A673 (cell line): ENCODE measurements around the gene KDM4B.

Experiments used
- CTCF ChIP-seq: fragments of 300-800, 200-600 bp; sonication (generic); conservative IDR thresholded peaks from 2 replicates; pipeline ENCODE4 v1.5.1; 2017; ENCODE audit warnings: low read depth, mild to moderate bottlenecking, antibody characterized with exemption, low read length, moderate library complexity, mixed read lengths
- EZH2 ChIP-seq: fragments of 200-600 bp; sonication (generic); IDR thresholded peaks from 2 replicates; pipeline ENCODE4 v1.6.1; 2017; ENCODE audit warnings: borderline replicate concordance, low read depth, mild to moderate bottlenecking, mixed read lengths, antibody characterized with exemption, low read length; ENCODE audit not compliant: poor library complexity, severe bottlenecking

GRCh38 chr19:5126498-5127223, 157.7 kb downstream of the KDM4B start:
- TF ChIP-seq CTCF (no peak), EZH2 (no peak)
